RPMI7951 (cell line): Measurements from ENCODE around the gene MPLKIP. TPM values are rescaled to one million over a fixed set of nuclear protein-coding genes. Genes with fewer than 3 reads are reported as not detected.
"Not testable (repeated sequence)": the region's sequence is repeated elsewhere in the genome, so short reads cannot be mapped to it uniquely, and the experiment has no call there.

Experiments
- DNase-seq: peaks from one replicate; pipeline ENCODE4 v3.0.0-alpha.2; 2012; ENCODE audit warnings: low read depth
- total RNA-seq: library from RNA; depleted of rRNA; stranded (reverse); fragments of >200 nt; shearing (Covaris generic); gene quantifications from 2 replicates; pipeline ENCODE4 v1.2.3, GENCODE V29; 2014

The MPLKIP gene
- total RNA-seq, 1 experiment from 2014 or later = 80.3 TPM

DNA sequence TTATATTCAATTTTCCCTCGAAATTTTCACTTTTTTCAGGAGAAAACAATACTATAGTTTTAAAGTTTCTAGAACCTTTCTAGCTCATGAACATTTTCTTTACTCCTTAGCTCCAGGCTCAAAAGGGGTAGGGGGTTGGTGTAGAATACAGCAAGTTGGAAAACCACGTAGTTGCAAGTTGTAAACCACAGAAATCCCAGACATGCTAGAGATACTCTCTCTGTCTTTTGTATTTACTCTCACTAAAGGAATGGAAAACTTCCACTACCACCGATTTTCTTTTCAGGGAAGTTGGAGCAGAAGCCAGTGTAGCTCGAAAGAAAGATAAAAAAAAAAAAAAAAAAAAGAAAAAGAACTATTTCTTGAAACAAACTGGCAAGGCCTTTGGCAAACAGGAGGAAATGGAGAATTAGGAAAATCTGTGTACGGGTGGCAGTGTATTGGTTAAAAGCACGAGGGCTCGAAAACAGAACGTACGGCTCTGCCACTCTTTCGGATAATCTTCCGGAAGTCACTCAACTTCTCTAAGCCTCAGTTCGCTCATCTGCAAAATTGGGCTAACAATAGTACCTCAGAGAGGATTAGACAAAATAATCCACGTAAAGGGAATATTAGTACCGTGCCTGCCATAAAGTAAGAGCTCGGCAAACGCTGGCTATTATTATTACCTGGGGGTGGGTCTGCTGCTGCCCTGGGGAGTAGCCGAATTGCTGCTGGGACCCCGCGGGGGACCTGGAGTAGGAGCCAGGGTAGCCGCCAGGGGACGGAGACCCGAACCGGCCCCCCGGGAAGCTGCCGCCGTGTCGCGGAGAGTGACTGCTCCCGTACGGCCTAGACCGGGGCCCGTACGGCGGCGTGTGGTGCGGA is 628 bp downstream of the MPLKIP start:
- DNase-seq = peak; percentile 34

DNA sequence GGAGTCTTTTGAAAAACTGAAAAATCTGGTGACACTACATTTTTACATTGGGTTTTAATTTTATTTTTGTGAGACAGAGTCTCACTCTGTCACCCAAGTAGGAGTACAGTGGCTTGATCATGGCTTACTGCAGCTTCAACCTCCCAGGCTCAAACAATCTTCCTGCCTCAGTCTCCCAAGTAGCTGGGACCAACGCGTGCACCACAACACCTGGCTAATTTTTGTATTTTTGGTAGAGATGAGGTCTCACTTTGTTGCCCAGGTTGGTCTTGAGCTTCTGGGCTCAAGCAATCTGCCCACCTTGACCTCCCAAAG is 11.5 kb downstream of the MPLKIP start:
- DNase-seq = no peak

DNA sequence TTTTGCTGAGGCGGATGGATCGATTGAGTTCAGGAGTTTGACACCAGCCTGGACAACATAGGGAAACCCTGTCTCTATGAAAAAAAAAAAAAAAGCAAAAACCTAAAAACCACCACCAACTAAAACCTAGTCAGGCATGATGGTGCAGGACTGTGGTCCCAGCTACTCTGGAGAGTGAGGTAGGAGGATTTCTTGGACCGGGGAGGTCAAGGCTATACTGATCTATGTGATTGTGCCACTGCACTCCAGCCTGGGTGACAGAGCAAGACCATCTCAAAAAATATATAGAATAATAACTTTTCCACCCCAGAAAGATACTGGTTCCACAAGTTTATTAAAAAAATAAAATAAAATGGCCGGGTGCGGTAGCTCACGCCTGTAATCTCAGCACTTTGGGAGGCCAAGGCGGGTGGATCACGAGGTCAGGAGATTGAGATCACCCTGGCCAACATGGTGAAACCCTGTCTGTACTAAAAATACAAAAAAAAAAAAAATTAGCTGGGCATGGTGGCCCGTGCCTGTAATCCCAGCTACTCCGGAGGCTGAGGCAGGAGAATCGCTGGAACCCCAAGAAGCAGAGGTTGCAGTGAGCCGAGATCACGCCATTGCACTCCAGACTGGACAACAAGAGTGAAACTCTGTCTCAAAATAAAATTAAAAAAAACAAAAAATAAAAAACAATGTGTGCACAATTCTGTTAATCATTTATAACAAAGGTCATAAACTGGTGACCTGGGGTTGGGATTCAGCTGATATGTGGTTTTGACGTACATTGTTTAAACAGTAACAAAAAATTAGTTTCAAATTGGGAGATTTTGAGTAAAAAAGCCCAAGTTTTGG is 12.1 kb downstream of the MPLKIP start:
- not testable (repeated sequence) for DNase-seq

DNA sequence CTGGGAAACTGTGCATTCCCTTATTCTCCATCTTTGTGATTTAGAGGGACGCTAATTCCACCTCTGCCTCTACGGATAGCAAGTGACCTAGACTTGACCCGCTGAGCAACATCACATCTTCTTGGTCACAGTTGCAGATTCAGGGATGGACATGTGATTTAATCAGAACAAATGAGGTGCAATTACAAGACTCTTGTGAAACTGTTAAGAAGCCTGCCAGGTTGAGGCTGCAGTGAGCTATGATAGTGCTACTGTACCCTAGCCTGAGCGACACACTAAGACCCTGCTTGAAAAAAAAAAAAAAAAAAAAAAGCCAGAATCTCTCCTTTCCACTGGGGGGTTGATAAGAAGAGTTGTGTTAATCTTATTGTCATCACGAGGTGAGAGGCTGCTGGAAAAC is 14.4 kb downstream of the MPLKIP start:
- no peak for DNase-seq

DNA sequence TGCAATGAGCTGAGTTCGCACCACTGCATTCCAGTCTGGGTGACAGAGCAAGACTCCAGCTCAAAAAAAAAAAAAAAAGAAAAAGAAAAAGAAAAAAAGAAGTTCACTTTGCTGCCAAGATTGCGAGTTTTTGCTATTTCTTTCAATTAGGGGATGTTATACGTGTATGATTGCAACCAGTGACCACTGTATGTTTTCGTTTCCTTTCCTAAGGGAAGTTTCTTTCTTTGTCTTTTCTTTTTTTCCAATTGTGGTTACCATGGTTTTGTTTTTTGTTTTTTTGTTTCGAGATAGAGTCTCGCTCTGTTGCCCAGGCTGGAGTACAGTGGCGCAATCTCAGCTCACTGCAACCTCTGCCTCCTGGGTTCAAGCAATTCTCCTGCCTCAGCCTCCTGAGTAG is 16.2 kb downstream of the MPLKIP start:
- DNase-seq = not testable (repeated sequence)

DNA sequence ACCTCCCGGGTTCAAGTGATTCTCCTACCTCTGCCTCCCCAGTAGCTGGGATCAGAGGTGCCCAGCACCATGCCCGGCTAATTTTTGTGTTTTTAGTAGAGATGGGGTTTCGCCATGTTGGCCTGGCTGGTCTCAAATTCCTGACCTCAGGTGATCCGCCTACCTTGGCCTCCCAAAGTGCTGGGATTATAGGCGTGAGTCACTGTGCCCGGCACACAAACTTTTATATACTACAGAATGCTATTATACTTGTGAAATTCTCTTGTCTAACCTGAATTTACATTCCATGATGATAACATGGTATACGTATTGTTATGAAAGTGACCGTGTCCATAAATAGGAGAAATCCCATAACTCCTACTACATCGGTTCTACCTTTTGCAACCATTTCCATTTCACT is 17.2 kb downstream of the MPLKIP start:
- DNase-seq = not testable (repeated sequence)

DNA sequence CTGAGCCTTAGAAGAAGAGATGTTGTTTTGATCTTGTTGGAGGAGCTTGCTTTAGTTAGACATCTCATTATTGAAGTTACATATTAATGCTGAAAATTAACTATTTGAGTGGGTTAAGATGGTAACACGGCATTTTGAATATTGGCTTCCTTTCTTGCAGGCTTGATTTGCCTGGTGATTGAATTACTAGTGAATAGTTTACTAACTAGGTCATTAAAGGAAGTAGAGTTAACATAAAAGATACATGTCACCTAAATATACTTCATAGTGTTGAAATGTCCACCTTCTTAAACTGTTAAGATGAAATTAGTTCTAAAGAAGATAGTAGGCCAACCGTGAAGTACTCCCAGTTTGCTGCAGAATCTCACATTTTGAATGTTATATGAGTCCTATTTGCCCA is 18.5 kb downstream of the MPLKIP start:
- DNase-seq = no peak

DNA sequence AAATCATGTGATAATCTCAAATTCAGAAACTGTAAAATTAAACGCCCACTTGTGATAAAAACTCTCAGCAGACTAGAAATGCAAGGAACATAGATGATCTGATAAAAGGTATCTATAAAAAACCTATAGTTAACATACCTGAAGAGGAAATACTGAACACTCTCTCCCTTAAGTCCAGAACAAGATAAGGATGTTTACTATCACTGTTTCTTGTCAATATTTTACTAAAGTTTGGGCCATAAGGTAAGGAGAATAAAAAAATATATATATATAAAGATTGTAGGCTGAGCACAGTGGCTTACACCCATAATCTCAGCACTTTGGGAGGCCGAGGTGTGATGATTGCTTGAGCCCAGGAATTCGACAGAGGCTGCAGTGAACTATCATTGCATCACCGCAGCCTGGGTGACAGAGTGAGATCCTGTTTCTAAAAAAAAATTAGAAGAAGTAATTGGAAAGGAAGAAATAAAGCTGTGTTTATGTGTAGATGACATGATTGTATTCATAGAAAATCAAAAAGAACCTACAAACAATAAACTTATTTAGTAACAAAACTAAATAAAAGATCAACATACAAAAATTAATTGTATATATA is 28.4 kb downstream of the MPLKIP start:
- no peak for DNase-seq

DNA sequence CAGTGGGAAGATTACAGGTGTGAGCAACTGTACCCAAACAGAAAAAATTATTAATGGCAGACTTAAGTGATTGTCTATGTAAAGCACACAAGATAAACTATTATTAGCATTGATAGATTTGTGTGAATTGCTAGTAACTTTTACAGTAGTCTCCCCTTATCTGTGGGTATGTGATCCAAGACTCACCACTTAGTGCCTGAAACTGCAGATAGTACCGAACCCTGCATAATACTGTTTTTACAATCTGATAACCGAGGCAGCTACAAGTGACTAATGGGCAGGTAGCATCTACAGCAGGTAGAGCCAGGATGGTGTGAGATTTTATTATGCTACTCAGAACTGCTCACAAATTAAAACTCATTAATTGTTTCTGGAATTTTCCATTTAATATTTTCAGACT is 31.5 kb downstream of the MPLKIP start:
- no peak for DNase-seq

DNA sequence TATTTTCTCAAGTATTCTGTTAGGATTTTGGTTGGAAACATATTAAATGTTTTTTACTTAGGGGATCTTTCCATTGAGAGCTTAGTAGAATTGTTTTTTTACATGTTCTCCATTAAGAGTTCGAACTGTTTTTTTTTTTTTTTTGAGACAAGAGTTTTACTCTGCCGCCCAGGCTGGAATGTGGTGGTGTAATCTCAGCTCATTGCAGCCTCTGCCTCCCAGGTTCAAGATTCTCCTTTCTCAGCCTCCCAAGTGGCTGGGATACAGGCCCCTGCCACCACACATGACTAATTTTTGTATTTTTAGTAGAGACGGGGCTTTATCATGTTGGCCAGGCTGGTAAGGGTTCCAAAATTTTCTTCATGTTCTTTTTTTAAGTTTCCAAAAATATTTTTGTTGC is 33.2 kb downstream of the MPLKIP start:
- no peak for DNase-seq

DNA sequence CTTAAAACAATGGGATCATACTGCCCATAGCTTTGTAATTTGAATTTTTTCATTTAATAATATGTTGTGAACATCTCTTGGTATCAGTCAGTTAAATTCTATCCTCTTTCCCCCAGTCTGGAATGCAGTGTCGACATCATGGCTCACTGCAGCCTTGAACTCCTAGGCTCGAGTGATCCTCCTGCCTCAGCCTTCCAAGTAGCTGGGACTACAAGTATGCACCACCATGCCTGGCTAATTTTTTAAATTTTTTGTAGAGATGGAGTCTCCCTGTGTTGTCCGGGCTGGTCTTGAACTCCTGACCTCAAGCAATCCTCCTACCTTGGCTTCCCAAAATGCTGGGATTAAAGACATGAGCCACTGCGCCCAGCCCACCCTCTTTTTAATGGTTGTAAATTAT is 34.6 kb downstream of the MPLKIP start:
- DNase-seq = no peak

DNA sequence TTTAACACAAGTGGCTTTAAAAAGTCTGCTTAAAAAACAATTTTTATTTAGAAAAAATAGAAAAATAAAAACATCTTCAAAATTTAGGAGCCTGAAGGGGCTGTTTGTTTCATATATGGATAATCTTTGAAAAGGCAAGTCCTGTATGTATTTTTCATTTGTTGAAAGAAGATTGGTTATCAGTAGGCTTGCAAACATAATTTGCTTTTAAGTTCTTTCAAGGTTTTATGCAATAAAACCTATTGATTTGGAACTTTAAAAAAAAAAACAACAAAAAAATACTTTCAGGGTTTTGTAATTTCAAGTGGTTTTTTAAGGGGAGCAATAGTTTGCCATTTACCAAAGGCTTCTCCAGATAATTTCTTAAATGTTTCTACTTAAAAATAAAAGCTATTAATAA is 35.6 kb downstream of the MPLKIP start:
- no peak for DNase-seq

DNA sequence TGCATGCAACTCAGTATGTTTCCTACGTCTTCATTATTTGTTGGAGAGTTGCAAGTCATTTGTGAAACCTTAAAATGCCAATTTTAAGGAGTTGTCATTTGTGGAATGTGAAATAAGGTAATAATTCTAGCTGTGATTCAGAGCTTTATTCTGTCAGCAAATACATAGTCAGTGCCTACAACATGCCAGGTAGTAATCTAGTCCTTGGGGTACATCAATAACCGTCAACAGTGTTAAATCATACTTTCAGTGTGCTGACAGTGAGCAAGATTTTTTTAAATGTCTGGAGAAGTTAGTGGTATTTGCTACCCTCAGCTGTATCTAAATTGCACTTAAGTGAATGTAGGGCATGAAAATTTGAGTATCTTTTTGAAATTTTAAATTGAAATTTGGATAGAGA is 36.7 kb downstream of the MPLKIP start:
- DNase-seq = no peak

DNA sequence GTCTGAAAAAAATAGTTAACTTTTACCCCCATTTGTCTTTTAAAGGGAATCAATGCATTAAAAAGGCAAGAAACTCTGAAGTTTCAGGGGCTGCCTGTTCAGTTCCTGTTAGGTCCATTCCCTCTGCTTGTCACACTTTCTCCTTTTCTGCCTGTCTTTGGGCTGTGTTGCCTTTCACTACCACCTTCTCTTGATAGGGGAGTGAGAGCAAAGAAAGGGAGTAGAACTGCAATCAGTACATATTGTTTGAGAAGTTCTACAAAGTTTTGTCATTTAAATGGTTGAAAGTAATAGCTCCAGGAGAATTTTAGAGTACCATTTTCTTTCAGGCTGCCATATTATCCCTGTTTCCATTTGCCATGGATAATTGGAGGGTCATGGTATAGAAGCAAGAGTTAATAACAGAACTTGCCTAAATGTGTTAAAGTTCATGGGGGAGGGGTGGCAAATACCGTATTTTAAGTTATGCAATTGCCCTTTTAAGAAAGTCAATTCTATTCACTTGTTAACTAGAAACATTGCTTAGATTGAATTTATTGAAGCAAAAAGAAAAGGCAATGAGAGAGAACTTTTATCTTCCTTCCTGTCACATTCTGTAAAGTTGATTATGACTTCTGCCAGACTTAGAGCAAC is 38.6 kb downstream of the MPLKIP start:
- no peak for DNase-seq

DNA sequence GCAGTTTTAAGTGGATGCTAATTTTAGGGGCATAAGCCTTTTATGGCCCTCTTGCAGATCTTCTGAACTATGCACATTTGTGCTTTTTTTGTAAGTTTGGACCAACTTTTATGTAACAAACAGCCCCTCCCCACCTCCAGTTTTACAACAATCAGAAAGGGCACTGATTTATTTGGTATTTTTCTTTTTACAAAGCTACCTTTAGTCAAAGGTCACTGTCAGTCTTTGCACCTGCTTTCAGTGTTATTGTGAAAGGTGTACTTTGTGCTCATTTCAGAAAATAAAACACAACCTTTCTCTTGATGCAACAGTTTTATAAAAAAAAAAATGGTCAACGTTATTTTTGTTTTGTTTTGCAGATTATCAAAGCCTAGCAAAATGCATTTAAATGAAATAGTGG is 39.2 kb downstream of the MPLKIP start:
- DNase-seq = no peak

DNA sequence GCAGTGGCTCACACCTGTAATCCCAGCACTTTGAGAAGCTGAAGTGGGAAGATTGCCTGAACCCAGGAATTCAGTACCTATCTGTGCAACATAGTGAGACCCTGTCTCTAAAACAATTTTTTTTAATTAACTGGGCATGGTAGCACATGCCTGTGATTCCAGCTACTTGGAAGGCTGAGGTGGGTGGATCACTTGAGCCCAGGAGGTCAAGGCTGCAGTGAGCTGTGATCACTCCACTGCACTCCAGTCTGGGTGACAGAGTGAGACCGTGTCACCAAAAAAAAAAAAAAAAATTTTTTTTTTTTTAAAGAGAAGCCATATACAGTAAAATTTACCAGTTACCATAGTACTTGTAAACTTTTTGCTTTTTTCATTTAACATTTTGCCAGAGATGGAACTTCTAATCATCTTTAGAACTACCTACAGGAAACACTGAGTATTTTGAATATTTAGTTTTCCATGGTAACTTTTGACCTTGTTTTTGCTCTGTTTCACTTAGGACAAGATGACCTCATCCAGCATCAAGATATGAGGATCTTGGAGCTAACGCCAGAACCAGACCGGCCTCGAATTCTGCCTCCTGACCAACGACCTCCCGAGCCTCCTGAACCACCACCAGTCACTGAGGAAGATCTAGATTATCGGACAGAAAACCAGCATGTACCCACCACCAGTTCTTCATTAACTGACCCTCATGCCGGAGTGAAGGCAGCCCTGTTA is 40.6 kb downstream of the MPLKIP start:
- DNase-seq = no peak

DNA sequence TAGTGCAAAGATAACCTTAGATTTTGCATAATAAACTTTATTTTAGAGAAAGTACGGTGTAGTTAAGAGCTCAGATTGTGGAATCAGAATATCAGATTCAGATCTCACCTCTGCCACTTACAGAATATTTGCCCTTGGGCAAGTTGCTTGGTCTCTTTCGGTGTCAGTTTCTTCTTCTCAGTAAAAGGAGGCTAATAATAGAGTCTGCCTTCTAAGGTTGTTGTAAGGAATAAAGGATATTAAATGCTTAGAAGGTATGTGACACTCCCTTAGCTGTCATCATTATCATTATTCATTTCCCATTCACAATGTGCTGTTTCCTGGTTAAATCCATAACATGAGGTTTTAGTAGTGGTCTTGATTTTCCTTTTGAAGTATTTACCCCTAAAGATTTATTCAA is 42.2 kb downstream of the MPLKIP start:
- DNase-seq = no peak

DNA sequence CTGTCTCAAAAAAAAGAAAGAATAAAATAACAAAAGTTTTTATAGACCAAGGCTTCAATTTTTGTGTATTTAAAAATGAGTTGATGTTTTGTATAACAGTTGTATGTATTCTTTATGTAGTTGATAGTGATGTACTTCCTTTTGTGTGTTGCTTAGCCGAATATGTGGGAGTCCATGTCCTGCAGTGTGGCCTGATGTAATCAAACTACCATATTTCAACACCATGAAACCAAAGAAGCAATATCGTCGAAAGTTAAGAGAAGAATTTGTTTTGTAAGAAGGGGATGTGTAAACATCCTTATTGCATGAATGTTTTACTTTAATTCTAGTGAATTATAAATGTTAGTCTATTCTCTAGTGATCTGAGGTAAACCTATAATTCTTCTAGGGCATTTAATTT is 56.6 kb downstream of the MPLKIP start:
- DNase-seq = no peak
